ENCODE measurements around the gene UBTF.
"Not testable (repeated sequence)": the region's sequence is repeated elsewhere in the genome, so short reads cannot be mapped to it uniquely, and the experiment has no call there.

UBTF gene

DNA sequence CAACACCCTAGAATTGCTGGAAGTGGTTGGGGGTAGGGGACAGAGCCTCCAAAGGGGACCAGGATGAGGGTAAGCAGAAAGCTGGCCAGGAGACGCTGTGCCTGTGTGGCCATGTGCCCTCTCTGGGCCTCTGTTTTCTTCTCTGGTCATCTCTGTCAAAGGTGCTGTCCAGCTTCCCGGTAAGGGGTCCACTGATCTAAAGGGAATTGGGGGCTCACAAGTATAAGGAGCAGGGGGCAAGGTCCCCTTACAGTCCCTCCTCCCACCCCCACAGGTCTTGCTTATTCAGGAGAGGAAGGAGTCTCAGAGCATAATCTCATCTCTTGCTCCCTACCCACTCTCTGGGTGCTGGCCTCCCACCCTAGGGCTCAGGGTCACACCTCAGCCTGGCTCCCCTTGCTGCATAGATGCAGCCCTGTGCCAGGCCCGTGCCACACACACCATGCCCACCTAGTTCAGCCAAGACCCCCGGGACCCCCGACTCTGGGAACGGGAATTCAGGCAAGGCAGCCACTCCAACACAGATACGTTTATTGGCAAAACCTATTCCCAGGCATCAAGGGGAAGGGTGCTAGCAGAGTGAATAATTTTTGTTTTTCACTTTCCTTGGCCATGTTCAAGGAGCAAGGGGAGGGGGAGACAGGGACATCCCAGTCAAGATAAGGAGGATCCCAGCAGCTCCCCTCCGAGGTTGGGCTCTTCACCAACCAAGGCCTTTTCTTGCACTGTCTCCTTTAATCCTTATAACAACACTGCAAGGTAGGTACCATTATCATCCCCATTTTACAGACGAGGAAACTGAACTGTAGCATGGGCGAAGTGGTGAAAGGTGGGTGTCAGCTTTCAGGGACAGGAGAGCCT, 28.6 kb upstream of the UBTF start:
- in situ Hi-C loops (cut with HindIII; ENCODE audit: low sequenced_read_pairs) = no loop called here

DNA sequence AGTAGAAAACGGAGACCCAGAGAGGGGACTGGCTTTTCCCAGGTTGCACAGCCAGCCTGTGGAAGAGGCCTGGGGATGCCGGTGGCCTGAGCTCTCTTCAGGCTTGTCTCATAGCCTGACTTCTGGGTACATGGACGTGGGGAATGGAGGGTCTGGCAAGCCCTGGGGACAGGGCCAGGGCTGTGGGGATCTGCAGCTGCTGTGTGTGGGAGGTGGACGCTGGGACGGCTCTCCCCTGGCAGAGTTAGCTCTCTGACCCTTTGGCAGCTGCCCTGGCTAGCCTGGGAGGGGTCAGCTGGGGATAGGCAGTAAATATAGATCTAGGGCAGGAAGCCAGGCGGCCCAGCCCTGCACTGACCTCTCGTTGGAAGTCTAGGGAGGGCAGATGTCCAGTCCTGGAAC, 28.0 kb upstream of the UBTF start:
- in situ Hi-C loops (cut with HindIII; ENCODE audit: low sequenced_read_pairs) = no loop called here

DNA sequence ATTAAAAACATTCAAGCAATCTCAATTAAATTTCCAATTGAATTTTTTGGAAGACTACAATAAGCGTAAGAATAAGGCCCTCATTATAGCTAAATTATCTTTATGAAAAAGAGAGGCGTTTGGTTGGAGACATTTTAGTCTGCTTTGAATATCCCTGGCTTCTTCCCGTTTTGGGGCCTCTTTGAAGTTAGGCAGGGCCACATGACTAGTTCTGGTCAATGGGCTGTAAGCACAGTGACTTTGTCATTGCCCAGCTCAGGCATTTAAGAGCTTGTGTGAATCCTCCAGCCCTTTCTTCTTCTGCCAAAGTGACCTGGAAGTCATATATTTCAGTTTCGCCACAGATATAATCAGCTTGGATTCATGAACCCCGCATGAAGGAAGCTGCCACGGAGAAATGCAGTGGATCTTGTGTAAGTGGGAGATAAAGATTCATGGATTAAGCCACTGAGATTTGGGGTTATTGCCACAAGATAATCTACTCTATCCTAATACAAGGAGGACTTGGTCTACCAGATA, 21.7 kb upstream of the UBTF start:
- in situ Hi-C loops (cut with HindIII; ENCODE audit: low sequenced_read_pairs) = no loop called here

DNA sequence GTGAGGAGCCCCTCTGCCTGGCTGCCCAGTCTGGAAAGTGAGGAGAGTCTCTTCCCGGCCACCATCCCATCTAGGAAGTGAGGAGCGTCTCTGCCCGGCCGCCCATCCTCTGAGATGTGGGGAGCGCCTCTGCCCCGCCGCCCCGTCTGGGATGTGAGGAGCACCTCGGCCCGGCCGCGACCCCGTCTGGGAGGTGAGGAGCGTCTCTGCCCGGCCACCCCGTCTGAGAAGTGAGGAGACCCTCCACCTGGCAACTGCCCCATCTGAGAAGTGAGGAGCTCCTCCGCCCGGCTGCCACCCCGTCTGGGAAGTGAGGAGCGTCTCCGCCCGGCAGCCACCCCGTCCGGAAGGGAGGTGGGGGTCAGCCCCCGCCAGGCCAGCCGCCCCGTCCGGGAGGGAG, 18.4 kb upstream of the UBTF start:
- in situ Hi-C loops (cut with HindIII; ENCODE audit: low sequenced_read_pairs) = not testable (repeated sequence)

DNA sequence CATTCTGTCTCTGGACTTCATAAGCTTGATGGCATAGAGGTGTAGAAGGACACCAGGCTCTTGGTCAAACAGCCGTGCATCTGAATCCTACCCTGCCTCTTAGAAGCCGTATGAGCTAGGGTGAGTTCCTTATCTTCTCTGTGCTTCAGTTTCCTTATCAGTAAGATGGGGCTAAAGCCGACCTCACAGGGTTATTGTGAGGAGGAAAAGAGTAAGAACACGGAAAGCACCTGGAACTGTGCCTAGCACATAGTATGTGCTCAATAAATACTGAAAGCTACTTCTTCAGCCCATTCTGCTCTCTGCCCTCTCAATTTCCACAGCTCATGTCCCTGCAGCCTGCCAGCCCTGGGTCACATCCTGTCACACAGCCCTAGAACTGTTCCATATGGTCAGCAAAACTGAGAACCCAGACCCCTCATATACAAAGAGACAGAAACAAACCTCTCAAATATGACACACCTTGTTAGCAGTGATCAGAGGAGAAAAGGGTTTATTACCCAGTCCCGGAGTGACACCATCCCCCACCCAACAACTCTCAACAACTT, 17.0 kb upstream of the UBTF start:
- in situ Hi-C loops (cut with HindIII; ENCODE audit: low sequenced_read_pairs) = no loop called here

DNA sequence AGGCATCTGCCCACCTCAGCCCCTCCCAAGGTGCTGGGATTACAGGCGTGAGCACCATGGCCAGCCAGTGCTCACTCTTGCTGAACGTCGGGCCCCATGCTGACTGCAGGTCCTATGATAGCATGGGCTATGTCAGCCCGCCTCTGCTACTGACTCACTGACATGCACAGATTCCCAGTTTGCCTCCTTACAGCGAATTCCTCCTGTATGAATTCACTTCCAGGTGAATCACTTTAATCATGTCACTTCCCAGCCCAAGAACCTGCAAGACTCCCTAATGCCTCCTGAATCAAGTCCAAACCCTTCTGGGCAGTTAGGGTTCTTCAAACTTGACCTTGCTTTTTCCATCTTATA, 16.1 kb upstream of the UBTF start:
- in situ Hi-C loops (cut with HindIII; ENCODE audit: low sequenced_read_pairs) = no loop called here

DNA sequence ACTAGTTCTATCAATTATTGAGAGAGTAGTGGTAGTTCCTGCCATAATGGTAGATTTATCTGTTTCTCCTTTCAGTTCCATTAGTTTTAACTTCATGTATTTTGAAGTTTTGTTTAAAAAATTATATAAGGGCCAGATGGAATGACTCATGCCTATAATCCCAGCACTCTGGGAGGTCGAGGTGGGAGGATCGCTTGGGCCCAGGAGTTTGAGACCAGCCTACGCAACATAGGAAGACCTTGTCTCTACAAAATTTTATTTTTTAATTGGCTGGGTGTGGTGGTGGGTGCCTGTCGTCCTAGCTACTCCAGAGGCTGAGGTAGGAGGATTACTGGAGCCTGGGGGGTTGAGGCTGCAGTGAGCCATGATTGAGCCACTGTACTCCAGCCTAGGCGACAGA, 14.1 kb upstream of the UBTF start:
- in situ Hi-C loops (cut with HindIII; ENCODE audit: low sequenced_read_pairs) = no loop called here

DNA sequence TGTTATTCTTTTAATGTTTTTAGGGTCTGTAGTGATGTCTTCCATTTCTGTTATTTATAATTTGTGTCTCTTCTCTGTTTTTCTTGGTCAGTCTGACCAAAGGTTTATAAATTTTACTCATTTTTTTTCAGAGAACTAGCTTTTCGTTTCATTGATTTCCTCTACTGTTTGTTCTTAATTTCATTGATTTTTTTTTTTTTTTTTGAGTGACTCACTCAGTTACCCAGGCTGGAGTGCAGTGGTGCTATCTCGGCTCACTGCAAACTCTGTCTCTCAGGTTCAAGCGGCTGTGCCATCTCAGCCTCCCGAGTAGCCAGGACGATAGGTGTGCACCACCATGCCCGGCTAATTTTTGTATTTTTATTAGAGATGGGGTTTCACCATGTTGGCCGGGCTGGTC, 12.6 kb upstream of the UBTF start:
- in situ Hi-C loops (cut with HindIII; ENCODE audit: low sequenced_read_pairs) = no loop called here

DNA sequence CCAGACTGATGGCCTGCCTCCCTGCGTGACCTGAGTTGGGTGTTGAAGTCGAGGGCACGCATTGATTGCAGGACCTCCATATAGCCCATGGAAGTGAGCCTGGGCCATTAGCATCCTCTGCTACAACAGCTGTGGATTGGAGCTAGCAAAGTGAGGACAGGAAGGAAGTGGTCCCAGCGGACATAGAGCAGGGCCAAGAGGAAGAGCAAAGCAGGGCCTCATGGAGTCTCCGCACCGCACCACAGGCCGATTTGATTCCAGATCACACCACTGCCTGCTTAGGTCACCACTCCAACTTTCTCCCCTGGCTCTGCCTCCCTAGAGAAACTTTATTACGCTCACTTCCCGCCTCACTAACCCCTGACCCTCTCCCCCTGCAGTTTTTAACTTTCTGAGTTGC, 10.7 kb upstream of the UBTF start:
- in situ Hi-C loops (cut with HindIII; ENCODE audit: low sequenced_read_pairs) = no loop called here

DNA sequence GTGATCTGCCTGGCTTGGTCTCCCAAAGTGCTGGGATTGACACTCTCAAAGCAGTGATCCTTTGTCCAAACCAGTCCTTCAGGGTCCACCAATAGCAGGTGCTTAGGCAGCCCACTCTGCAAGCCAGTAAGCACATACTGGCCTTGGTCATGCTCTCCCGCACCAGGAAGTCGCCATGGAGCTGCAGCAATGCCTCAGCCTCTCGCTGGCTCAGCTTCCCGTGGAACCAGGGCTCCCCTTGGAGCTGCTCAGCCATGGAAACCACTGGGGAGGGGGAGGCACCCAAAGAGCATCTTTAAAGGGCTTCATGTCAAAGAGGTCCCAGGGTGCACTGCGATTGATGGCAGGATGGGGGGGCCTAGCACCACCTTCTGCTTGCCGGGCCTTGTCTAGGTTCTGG, 9.6 kb upstream of the UBTF start:
- in situ Hi-C loops (cut with HindIII; ENCODE audit: low sequenced_read_pairs) = no loop called here

DNA sequence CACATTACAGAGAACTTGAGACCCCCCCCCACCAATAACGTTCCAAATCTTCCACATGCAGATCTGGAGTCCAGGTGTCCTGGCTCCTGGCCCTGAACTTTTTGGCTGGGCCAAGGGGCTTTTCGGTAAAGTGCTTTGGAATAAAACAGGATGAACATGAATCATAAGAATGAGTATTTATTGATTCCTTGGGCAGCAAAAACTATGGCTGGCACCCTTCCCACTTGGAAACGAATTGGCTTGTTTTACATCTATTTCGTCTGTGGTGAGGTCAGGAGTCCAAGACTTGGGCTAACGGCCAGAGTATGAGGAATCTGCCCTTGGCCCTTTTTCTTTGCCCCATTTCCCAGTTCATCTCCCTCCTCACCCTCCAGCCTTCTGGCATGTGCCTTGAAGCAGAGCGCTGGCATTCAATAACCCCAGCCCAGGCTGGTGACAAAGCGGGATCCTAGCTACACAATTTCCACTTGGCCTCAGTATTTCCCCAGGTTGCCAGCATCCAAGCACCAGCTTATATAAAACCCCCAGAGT, 4.1 kb upstream of the UBTF start:
- in situ Hi-C loops (cut with HindIII; ENCODE audit: low sequenced_read_pairs) = no loop called here

DNA sequence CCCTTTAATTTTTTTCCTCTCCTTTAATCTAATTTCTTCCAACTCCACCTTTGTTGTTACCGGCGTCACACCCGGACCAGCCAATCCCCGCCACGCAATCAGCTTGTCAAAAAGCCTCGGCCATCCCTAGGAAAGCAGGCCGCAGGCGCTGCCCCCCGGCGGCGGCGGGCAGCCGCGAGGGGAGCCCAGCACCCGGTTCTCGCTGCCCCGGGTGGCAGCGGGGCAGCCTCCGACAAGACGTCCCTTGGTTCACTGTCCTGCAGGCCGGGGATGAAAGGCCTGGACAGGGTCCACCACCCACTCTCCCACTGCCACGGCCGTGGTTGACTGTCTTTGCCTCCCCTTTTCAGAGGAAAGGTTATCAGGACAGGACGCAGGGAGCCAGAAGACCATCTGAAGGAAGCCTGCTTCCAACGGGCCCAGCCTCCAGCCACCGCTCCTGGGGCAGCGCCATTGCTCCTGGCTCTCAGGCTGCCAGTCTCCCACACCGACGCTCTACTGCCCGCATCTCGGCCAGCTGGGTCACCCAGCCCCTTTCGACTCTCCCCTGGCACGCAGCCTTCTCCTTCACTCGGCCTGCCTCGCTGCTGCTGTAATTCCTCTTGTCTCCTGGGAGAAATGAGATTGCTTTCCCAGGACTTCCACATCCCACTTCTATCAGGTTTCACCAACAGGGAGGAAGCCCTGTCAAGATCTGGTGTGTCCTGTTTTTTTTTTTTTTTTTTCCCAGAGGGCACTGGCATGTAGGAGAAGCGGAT, 2.8 kb upstream of the UBTF start:
- in situ Hi-C loops (cut with HindIII; ENCODE audit: low sequenced_read_pairs) = no loop called here

DNA sequence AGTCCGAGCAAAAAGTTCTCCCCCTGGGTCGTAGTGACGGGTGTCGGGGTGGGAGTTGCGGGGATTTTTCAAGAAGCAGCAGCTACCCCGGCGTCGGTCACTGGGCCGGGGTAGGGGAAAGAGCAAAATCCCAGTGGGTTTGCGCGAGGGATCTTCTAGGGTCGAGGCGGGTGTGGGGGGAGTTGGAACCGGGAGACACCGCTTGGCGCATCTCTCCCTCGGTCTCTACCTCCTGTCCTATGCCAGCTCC, 2.3 kb upstream of the UBTF start:
- in situ Hi-C loops (cut with HindIII; ENCODE audit: low sequenced_read_pairs) = no loop called here

DNA sequence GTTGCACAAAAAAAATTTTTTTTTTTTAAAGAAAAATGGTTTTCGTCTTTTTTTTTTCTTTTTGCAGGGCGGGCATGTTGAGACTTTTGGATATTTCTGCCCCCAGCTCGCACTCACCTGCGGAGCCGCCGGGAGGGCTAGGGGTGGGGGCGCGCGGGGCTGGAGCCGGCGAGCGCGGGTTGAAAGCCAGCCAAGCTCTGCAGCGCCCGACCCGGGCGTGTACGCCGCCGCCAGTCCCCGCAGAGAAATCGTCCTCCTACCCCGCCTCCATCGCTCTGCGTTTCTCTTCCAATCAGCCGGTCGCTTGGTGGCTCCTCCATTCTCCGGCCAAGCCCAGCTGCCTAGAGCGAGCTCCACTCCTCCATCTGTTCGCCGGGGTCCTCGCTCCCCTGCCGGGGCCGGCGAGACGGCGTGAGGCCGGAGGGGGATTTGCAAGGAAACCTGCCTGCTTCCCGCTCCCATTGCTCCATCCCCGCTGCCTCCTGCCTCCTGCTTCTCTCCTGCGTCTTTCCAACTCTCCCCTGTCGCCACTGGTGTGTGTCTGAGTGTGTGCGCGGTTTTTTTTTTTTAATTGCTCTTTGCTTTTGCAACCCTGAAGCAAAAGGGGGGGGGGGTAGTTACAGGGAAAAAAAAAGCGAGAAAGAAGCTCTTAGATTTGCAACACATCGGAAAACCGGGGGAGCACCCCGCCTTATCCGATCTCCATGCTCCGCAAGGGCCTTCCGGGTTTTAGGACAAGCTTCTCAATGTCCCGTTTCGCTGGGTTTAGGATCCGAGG, 1.8 kb upstream of the UBTF start:
- in situ Hi-C loops (cut with HindIII; ENCODE audit: low sequenced_read_pairs) = no loop called here

DNA sequence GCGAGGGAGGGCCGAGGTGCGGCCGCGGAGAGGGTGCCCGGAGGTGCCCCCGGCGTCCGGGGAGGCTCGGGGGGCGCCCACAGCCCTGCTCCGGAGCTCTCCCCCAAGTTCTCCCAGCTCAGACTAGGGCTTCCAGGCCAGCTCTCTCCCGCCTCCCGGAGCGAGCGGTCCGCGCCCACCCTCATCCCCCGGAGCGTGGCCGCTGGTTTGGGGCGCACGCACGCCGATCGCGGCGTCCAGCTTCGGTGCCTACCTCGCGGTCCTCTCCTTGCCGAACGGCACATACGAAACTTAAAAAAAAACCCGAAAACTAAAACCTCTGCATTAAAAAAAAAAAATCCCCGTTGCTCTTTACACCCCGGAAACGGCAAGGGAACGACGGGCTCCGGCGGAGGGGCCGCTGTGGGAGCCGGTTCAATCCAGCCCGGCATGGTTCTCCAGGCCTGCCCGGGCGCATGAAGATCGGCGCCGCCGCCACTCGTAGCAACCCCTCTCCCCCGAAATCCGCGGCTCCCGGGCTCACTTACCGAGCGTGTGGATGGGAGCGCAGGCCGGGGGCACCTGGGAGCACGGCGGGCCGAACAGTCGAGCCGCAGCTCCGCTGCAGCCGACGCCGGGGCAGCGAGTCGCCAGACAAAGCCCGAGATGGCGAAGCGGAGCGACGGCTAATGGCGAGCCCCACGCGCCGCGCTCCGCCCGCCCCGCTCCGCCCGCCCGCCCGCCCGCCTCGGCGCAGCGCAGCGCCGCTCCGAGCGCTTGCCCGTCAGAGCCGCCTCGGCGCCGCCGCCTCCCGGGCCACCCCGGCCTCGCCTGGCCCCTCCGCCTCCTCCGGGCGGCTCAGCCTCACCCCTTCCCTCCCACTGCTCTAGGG, 973 bp upstream of the UBTF start:
- in situ Hi-C loops (cut with HindIII; ENCODE audit: low sequenced_read_pairs) = no loop called here

DNA sequence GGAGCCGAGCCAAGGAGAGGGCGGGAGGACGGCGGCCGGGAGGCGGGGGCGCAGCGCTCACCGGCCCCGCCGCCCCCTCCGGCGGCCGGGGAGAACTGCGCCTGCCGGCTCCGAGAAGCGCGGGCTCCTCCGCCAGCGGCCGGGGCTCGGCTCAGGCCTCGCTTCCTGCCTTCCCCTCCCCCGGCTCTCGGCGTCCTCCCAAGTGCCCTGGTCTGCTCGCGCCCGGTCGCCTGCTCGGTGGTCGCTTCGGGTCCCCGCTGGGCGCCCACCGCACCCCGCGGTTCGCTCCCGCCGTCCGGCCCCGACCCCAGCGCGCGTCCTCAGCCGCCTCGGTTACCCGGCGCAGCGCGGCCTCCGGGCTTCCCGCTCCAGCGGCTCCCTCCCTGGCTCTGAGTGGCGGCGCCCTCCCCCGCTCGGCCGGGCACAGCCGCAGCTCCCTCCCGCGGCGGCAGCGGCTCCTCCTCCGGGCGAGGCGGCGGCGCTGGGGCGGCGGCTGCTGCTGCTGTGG, 313 bp downstream of the UBTF start:
- in situ Hi-C loops (cut with HindIII; ENCODE audit: low sequenced_read_pairs) = no loop called here

DNA sequence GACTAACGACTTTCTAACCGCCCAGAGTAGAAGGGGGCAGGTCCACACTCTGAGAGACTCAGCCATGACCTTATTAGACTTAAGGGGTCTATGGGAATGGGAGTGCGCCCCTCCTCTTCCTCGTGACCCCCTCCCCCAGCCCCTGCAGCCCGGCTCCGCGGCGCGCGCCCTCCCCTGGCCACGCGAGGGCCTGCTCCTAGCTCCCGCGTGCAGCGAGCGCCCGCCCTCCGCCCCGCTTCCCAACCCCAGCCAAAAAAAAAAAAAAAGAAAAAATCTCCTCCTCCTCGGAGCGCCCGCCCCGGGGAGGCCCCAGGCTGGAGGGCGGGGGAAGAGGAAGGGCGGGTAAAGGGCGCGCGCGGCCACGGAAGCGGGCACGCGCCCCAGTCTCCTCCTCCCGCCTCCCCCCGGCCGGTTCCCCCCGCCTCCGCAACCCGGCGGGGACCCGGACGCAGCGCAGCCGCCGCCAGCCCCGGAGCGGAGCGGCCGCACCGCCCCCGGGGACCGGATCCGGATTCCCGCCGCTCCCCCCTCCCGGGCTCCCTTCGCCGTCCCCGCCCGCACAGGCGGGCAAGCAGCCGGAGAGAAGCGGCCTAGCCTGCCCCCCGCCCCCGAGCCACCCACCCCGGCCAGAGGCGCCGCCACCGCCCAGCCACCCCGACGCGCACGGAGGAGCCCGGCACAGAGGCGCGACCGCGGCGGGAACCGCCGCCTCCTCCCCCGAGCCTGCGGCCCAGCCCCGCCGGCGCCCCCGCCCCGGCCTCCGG, 949 bp downstream of the UBTF start:
- in situ Hi-C loops (cut with HindIII; ENCODE audit: low sequenced_read_pairs) = no loop called here

DNA sequence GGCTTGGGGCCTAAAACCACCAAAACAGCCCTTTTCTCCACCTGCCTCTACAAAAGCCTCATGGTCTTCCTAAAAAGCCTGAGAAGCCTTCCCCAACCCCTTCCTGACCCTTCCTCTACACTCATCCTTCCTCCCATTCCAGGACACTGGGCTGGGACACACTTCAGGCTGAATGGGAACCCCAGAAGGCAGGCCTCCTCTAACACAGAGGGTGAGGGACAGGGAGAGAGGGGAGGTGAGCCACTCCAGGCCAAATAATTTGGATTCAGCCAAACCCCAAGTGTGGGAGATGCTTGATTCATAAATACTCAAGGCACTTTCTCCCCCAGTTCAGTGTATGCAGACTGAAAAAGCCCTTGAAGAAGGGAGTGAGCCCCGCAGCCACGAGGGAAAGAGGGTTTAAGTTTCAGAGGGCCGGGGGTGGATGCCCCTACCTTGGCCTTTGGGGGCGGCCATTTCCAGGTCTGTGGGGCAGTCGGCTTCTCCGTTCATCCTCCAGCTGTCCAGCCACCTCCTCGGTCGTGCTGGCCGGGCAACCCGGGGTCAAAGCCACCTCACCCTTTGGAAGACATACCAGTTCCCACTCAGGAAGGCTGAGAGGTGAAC, 1.6 kb downstream of the UBTF start:
- in situ Hi-C loops (cut with HindIII; ENCODE audit: low sequenced_read_pairs) = no loop called here

DNA sequence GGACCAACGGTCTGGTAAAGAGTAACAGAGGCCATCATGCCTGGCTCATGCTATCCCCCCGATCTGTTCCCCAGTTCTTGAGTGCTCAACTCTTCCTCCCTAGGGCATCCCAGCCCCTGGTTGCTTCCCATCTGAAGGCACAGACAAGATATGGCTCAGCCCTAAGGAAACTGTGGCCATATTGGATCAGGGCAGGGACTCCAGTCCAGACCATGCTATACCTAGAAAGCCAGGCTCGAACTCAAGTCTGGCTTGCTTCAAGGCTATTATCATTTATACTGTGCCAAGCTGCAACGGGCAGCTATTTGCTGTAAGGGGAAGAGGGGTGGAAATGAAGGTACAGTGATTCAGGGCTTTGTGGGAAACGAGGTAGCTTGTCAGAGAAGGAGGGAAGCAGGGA, 2.8 kb downstream of the UBTF start:
- in situ Hi-C loops (cut with HindIII; ENCODE audit: low sequenced_read_pairs) = no loop called here

Data from DLD1 (cell line).